Gastroesophageal sphincter (tissue), 3 donors: ENCODE results near the gene BMP7.

Experiments used
- CTCF ChIP-seq, 4 experiments: fragments of 200-600 bp in 2 of 4; fragments of 450-650 bp in 2 of 4; sonication (generic) in 1 of 4; IDR thresholded peaks; one replicate each; pipeline ENCODE4 v1.5.1; 2017 to 2019; ENCODE audit warnings: antibody characterized with exemption in 4 of 4, mild to moderate bottlenecking in 2 of 4, moderate library complexity in 2 of 4
- POLR2A ChIP-seq, 2 donors: fragments of 450-650 bp; IDR thresholded peaks; one replicate each; pipeline ENCODE4 v1.6.1; 2017; ENCODE audit warnings: antibody characterized with exemption in 2 of 2, mild to moderate bottlenecking in 2 of 2, moderate library complexity in 1 of 2

DNA sequence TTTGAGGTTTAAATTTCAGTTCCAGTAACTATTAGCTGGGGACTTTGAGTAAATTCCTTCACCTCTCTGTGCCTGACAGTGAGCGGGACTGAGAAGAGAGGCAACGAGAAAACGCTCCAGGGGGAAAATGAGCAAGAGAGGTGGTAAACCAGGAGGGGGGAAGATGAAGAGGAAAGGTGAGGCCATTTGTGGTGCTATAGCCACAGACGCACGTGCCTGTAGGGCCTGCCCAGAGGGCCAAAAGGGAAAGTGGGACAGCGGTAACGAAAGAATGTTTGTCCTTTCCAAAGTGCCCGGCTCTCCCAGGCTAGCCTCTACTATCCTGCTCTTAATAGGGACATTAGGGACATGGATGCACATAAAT is 99.2 kb downstream of the BMP7 start:
- no peak for TF ChIP-seq POLR2A (IDR thresholded peaks at IDR 0.05)
- no peak for TF ChIP-seq CTCF (IDR thresholded peaks at IDR 0.05)
